Keratinocyte (primary cell): Measurements from ENCODE around the gene PDGFB. TPM values are rescaled to one million over a fixed set of nuclear protein-coding genes. Genes with fewer than 3 reads are reported as not detected.
"Not testable (repeated sequence)": the region's sequence is repeated elsewhere in the genome, so short reads cannot be mapped to it uniquely, and the experiment has no call there.

Experiments used
- DNase-seq: peaks from one replicate; pipeline ENCODE4 v3.0.0-alpha.2; 2011; ENCODE audit warnings: low read depth, missing footprints, low spot score
- FAIRE-seq: peaks from 2 replicates; lab custom pipeline; 2011; peaks lifted over from hg19 to GRCh38; lab: Jason Lieb, UNC
- H2AFZ ChIP-seq: 2 replicates; pipeline ENCODE4 v1.6.0; 2012; ENCODE audit warnings: low read length, control low read depth, inconsistent platforms; ENCODE audit not compliant: control insufficient read depth
- H3K27ac ChIP-seq: 2 replicates; pipeline ENCODE4 v1.5.1; 2011; ENCODE audit warnings: low read length; ENCODE audit not compliant: control insufficient read depth, insufficient read depth
- H3K27me3 ChIP-seq: 3 replicates; pipeline ENCODE4 v1.6.0; 2011; ENCODE audit warnings: low read length; ENCODE audit not compliant: control insufficient read depth, insufficient read depth; ENCODE audit errors: extremely low read depth
- H3K36me3 ChIP-seq, 2 experiments: 2 replicates in 1 of 2; 3 replicates in 1 of 2; pipeline ENCODE4 v1.5.1; 2011; ENCODE audit warnings: low read length in 2 of 2, mild to moderate bottlenecking in 1 of 2; ENCODE audit not compliant: control insufficient read depth in 2 of 2, insufficient read depth in 2 of 2; ENCODE audit errors: extremely low read depth in 1 of 2
- H3K4me1 ChIP-seq: 3 replicates; pipeline ENCODE4 v1.5.1; 2011; ENCODE audit warnings: low read length; ENCODE audit not compliant: control insufficient read depth, insufficient read depth; ENCODE audit errors: extremely low read depth
- H3K4me2 ChIP-seq: 3 replicates; pipeline ENCODE4 v1.6.0; 2011; ENCODE audit warnings: low read depth, low read length; ENCODE audit not compliant: control insufficient read depth, insufficient read depth; ENCODE audit errors: extremely low read depth
- H3K4me3 ChIP-seq, 3 experiments: fragments of 200-600 bp in 1 of 3; sonication (generic) in 1 of 3; 2 replicates in 2 of 3; 3 replicates in 1 of 3; pipeline ENCODE4 v1.5.1; 2011 to 2016; ENCODE audit warnings: low read length in 3 of 3, mild to moderate bottlenecking in 3 of 3, control low read depth in 2 of 3, inconsistent platforms in 1 of 3, low read depth in 1 of 3, mixed read lengths in 1 of 3, mixed run types in 1 of 3, moderate library complexity in 1 of 3; ENCODE audit not compliant: control insufficient read depth in 2 of 3, insufficient read depth in 2 of 3; ENCODE audit errors: extremely low read depth in 1 of 3
- H3K79me2 ChIP-seq: 2 replicates; pipeline ENCODE4 v1.6.0; 2012; ENCODE audit warnings: low read length; ENCODE audit not compliant: control insufficient read depth, insufficient read depth
- H3K9ac ChIP-seq: 3 replicates; pipeline ENCODE4 v1.6.0; 2011; ENCODE audit warnings: low read length; ENCODE audit not compliant: control insufficient read depth, insufficient read depth; ENCODE audit errors: extremely low read depth
- H3K9me1 ChIP-seq: 3 replicates; pipeline ENCODE4 v1.6.0; 2011; ENCODE audit warnings: low read length; ENCODE audit not compliant: control insufficient read depth, insufficient read depth; ENCODE audit errors: extremely low read depth
- H3K9me3 ChIP-seq: 2 replicates; pipeline ENCODE4 v1.5.1; 2012; ENCODE audit warnings: low read depth, low read length; ENCODE audit not compliant: control insufficient read depth
- H4K20me1 ChIP-seq: 3 replicates; pipeline ENCODE4 v1.6.0; 2011; ENCODE audit warnings: low read length; ENCODE audit not compliant: control insufficient read depth, insufficient read depth; ENCODE audit errors: extremely low read depth
- EZH2 ChIP-seq: IDR thresholded peaks from one replicate; pipeline ENCODE4 v1.6.1; 2012; ENCODE audit warnings: inconsistent platforms, mild to moderate bottlenecking, low read length, moderate library complexity
- dilution Hi-C: fragments of 300-500 bp; cut with MboI; formaldehyde crosslinking; loops from one replicate; pipeline ENCODE4 v1.7.0; 2020; ENCODE audit warnings: low sequenced_read_pairs; ENCODE audit not compliant: extremely low pct_ligation_motif_present
- polyA plus RNA-seq, 5 experiments: library from polyadenylated mRNA; depleted of rRNA in 3 of 5; stranded (reverse) in 3 of 5; stranded (forward) in 1 of 5; unstranded in 1 of 5; fragments of >200 nt; gene quantifications; 1 replicate in 1 of 5; 2 replicates in 3 of 5; 3 replicates in 1 of 5; pipeline versions ENCODE4 v1.2.1 to v1.2.3, GENCODE V29; 2011 to 2012; ENCODE audit warnings: missing spikeins in 2 of 5, low read depth in 1 of 5, low replicate concordance in 1 of 5
- TF ChIP-seq, protein P1 (sequence below), 3 experiments: IDR thresholded peaks in 1 of 3; conservative IDR thresholded peaks in 1 of 3; optimal IDR thresholded peaks in 1 of 3; 2 replicates in 2 of 3; 3 replicates in 1 of 3; pipeline versions ENCODE3 to v1.5.1; 2011; ENCODE audit warnings: low read length in 3 of 3, mild to moderate bottlenecking in 3 of 3, moderate library complexity in 2 of 3, control low read depth in 1 of 3, inconsistent platforms in 1 of 3; ENCODE audit not compliant: insufficient read depth in 2 of 3; ENCODE audit errors: extremely low read depth in 1 of 3

PDGFB gene
- polyA plus RNA-seq, 1 donor (not counting 4 experiments of a cell fraction or from before 2014, with no cell fraction given): 6.0 TPM

DNA sequence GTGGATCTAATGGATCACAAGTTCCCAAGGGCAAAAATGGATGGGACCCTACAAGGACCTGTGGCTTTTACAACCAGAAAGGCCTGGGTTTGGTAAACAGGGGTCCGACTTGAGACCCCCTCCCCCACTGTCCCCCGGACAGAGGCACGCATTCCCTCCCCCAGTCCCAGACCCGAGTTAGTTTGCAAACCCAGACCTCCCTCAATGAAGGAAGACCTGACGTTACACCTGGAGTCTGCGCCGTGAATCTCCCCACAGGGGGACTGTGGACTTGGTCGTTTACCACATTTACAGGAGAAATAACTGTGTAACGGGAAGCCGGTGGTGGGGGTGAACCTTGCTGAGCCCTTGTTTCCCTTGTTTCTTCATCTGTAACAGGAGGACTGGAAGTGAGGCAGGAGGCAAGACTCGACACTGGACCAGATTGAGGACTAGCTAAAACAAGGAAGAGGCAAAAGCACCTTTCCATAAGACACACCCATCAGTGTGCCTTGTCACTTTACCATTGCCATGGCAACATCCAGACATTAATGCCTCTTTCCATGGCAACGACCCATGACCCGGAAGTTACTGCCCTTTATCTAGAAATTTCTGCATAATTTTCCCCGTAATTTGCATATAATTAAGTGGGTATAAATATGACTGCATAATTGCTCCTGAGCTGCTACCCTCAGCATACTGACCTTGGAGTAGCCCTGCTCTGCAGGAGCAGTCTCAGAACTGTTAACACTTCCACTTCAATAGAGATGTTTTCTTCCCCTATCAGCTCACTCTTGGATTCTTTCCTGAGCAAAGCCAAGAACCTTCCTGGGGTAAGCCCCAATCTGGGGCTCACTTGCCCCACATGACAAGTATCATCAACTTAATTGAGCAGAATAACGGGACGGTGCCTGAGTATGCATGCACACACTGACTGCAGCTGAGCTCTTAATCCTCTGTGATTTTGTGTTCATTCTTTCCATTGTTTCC lies 25.4 kb downstream of the PDGFB start:
- Histone ChIP-seq H3K4me3 (no peak overlapping the region), H3K79me2 (no peaks in the 10 kb centered on the region), H3K9ac (no peak overlapping the region), H3K27ac (no peak overlapping the region), H2AFZ (no peak overlapping the region), H3K4me1 (peaks cover 35% of the 10 kb centered on the region), H4K20me1 (no peaks in the 10 kb centered on the region), H3K36me3 (peaks cover 9 to 16% of the 10 kb centered on the region in 2 experiments), H3K9me1 (no peaks in the 10 kb centered on the region), H3K9me3 (no peaks in the 10 kb centered on the region), H3K27me3 (no peaks in the 10 kb centered on the region), H3K4me2 (no peak overlapping the region)
- dilution Hi-C loops: no loop called here
- no peak for TF ChIP-seq EZH2
- DNase-seq (no peak), FAIRE-seq (peak; percentile 13)

DNA sequence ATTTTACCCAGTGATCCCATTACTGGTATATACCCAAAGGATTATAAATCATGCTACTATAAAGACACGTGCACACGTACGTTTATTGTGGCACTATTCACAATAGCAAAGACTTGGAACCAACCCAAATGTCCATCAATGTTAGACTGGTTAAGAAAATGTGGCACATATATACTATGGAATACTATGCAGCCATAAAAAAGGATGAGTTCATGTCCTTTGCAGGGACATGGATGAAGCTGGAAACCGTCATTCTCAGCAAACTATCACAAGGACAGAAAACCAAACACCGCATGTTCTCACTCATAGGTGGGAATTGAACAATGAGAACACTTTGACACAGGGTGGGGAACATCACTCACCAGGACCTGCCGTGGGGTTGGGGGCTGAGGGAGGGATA lies 26.4 kb downstream of the PDGFB start:
- H3K27me3 ChIP-seq, FAIRE-seq, H3K27ac ChIP-seq, H4K20me1 ChIP-seq, H3K9me3 ChIP-seq, H3K4me2 ChIP-seq, H3K79me2 ChIP-seq, H3K4me3 ChIP-seq, H3K9ac ChIP-seq, H2AFZ ChIP-seq, DNase-seq, H3K9me1 ChIP-seq, H3K36me3 ChIP-seq, dilution Hi-C loops: not testable (repeated sequence)
- peaks cover 39% of the 10 kb centered on the region for H3K4me1 ChIP-seq

DNA sequence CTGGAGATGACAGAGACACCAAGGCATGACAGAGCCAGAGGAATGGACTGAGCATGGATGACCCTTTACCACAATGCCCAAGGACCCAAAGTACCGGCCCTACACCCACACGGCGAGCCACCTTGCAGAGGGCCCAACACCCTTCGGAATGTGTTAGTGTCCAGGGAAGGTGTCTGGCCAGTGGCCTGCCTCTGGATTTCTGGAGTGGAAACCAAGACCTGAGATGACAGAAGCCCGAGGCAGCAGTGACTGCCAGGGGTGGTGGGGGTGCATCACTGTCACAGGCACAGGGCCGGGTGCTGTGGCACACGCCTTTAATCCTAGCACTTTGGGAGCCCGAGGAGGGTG lies 28.7 kb downstream of the PDGFB start:
- no peak overlapping the region for H3K4me3 ChIP-seq
- no peak for FAIRE-seq
- H3K9me3 ChIP-seq: no peaks in the 10 kb centered on the region
- H3K4me1 ChIP-seq: peaks cover 43% of the 10 kb centered on the region
- no peak overlapping the region for H2AFZ ChIP-seq
- dilution Hi-C loops: no loop called here
- TF ChIP-seq, protein P1, sequence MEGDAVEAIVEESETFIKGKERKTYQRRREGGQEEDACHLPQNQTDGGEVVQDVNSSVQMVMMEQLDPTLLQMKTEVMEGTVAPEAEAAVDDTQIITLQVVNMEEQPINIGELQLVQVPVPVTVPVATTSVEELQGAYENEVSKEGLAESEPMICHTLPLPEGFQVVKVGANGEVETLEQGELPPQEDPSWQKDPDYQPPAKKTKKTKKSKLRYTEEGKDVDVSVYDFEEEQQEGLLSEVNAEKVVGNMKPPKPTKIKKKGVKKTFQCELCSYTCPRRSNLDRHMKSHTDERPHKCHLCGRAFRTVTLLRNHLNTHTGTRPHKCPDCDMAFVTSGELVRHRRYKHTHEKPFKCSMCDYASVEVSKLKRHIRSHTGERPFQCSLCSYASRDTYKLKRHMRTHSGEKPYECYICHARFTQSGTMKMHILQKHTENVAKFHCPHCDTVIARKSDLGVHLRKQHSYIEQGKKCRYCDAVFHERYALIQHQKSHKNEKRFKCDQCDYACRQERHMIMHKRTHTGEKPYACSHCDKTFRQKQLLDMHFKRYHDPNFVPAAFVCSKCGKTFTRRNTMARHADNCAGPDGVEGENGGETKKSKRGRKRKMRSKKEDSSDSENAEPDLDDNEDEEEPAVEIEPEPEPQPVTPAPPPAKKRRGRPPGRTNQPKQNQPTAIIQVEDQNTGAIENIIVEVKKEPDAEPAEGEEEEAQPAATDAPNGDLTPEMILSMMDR (optimal IDR thresholded peaks at IDR 0.05 in 1 of 3, IDR thresholded peaks at IDR 0.05 in 1 of 3, conservative IDR thresholded peaks at IDR 0.05 in 1 of 3; ENCODE audit: extremely low read depth in 1 of 3, insufficient read depth in 2 of 3, low read length in 3 of 3): no peak
- TF ChIP-seq EZH2: no peak
- DNase-seq: no peak
- no peaks in the 10 kb centered on the region for H3K9me1 ChIP-seq
- H3K36me3 ChIP-seq: no peaks in the 10 kb centered on the region
- H3K27ac ChIP-seq: no peak overlapping the region
- no peaks in the 10 kb centered on the region for H3K27me3 ChIP-seq
- no peak overlapping the region for H3K4me2 ChIP-seq
- no peaks in the 10 kb centered on the region for H3K79me2 ChIP-seq
- H4K20me1 ChIP-seq: no peaks in the 10 kb centered on the region
- no peak overlapping the region for H3K9ac ChIP-seq
